Measurements from ENCODE around the gene PPP1CA.

GRCh38 chr11:67354075-67355022, 47.3 kb downstream of the PPP1CA start:
- TF ChIP-seq CTCF (IDR thresholded peaks at IDR 0.05; ENCODE audit: borderline replicate concordance, extremely low read depth, low read length, poor library complexity, severe bottlenecking) = no peak
- no peak for TF ChIP-seq EZH2 (IDR thresholded peaks at IDR 0.05; ENCODE audit: borderline replicate concordance, low read depth, low read length, severe bottlenecking)
